CD4-positive, alpha-beta T cell treated with Interleukin-12 subunit alpha and Interleukin-12 subunit beta, for 1 hour (primary cell): ENCODE results near the gene CHRDL1.
"Not testable (repeated sequence)": the region's sequence is repeated elsewhere in the genome, so short reads cannot be mapped to it uniquely, and the experiment has no call there.

ENCODE experiments used
- DNase-seq: peaks from one replicate; pipeline ENCODE4 v3.0.0-alpha.2; 2020

Gene CHRDL1

GRCh38 chrX:110795645-110796406 lies at the start of gene CHRDL1:
Gene CHRDL1 (minus strand): TSS chrX:110795817. CDS start chrX:110792181, 3,636 bp downstream.
- DNase-seq, result no peak

DNA sequence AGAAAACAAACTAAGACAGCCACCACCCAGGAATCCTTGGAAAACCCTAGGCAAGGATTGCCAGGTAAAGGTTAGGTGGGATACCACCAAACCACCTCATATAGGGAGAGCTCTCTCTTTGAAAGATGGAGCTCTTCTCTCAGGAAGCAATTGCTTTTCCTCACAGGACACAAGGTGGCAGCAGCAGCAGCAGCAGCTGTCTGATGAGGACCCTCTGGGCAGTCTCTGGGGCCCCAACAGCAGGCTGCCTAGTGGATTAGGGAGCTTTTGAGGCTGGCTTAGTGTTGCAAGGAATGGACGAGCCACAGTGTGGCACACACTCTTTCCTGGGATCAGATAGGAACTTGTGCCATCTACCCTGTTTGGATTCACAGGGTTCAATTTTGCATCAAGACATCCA lies 41.4 kb upstream of the CHRDL1 start:
- DNase-seq, result no peak

GRCh38 chrX:110836451-110836850 lies 40.8 kb upstream of the CHRDL1 start:
- DNase-seq, result no peak

- no peak for DNase-seq
These were observed 40.4 kb upstream of the CHRDL1 start for GRCh38 chrX:110836001-110836400.

- DNase-seq, result no peak
These were observed 30.4 kb upstream of the CHRDL1 start for GRCh38 chrX:110825972-110826371.

DNA sequence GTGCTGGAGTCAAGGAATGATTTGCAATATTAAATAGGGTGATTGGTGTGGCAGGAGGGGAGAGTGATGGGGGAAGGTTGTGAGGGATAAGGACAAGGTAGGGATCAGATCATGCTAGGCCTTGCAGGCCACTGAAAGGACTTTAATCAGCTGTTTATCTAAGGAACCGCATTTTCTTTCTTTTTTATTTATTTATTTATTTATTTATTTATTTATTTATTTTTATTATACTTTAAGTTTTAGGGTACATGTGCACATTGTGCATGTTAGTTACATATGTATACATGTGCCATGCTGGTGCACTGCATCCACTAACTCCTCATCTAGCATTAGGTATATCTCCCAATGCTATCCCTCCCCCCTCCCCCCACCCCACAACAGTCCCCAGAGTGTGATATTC lies 20.9 kb upstream of the CHRDL1 start:
- DNase-seq, result not testable (repeated sequence)

DNA sequence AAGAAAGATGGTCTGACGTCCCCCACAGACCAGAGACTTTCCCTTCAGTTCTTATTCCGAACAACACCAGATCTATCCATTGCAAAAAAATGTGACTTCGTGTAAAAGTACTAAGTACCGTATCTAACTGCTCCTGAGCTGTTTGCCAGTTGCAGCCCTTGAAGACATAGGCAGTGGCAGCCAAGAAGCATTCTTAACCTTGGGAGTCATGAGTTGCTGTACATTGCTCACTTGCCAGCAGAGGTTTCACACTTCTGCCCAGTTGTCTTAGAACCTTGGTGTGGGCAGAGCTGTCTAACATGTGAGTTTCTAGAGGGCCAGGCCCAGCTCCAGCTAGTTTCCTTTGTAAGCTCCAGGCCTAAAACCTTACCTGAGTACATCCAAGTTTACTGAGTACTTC lies 10.5 kb upstream of the CHRDL1 start:
- no peak for DNase-seq

- DNase-seq, result no peak
These were observed 9.7 kb upstream of the CHRDL1 start for GRCh38 chrX:110805303-110805702.

- no peak for DNase-seq
These were observed 8.8 kb upstream of the CHRDL1 start for GRCh38 chrX:110804446-110804845.

GRCh38 chrX:110803506-110803905 lies 7.9 kb upstream of the CHRDL1 start:
- no peak for DNase-seq

GRCh38 chrX:110796407-110796697 lies 735 bp upstream of the CHRDL1 start:
- DNase-seq, result no peak

- DNase-seq, result no peak
These were observed 1.0 kb downstream of the CHRDL1 start for GRCh38 chrX:110794601-110795000.

- DNase-seq, result no peak
These were observed 4.5 kb downstream of the CHRDL1 start for GRCh38 chrX:110791071-110791470.

GRCh38 chrX:110786486-110786885 lies 9.1 kb downstream of the CHRDL1 start:
- DNase-seq, result no peak

DNA sequence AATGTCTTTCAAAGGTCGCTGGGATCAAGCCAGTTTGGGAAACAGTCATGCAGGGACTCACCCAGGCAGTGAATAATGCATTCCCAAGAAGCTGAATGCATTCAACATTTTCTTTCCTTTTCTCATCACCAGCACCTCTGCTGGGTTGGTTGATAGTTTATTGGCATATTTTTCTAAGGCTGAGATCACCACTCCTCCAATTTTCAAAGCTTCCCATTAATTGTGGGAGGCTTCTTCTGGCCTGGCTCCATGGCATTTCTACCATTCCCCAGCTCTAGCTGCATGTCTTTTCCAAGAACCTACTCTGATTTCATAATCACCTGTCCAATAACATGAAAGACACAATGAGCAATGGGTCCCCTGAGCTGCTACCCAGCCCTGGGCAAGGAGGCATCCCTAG lies 35.8 kb downstream of the CHRDL1 start:
- DNase-seq, result no peak

DNA sequence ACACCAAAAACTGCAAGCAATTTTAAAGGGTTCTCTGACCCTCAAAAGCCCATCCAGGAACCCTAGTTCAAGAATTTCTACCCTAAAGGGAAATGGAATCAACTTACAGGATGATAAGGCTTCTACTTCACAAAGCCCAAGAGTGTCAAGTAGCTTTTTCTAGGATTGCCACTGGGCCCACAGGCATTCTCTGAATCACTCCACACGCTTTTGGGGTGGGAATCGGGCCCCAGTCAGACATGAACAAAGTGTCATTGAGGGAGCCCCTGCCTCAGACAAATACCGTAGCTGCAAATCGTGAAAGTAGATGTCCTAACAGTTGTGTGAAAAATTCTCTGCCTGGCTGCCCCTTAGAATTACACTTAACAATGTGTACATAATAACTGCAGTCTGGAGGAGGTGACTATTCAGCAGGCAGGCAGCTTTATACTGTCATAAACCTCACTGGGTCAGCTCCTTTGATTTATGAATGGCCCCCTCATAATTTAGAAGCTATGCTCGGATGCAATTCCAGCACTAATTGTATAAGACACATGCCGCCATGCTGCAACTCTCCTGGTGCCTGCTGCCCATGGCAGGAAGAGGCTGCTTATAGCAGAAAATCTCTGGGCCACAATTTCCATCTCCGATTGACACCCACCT lies 36.7 kb downstream of the CHRDL1 start:
- DNase-seq, result no peak

- no peak for DNase-seq
These were observed 40.0 kb downstream of the CHRDL1 start for GRCh38 chrX:110755611-110756010.

GRCh38 chrX:110755061-110755460 lies 40.6 kb downstream of the CHRDL1 start:
- no peak for DNase-seq

DNA sequence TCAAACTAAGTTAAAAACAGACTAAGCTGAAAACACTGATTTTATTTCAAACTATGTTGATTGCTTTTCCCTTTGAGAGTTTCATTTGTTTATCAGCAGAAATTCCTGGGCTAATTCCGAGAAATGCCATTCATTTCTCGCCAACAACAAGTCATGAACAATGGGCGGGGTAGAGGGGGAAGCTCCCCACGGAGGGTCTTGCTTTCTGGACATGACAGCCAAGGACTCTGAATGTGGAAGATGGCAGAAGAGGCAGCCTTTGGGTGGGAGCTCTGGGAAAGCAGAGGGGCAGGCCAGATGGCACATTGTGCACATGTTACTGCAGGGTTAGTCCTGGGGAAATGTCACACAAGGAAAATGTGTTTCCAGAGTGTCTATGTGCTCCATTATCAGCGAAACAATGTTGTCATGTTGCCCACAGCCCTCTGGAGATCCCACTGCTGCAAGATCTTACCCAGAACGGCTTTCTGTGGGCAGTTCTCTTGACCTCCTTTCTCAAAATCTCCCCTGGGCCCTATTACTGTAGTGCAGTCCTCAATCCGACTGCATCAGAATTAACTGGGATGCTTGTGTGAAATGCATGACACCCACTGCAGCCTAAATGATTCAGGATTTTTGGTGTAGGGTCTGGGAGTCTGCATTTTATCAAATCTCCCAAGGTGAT lies 45.0 kb downstream of the CHRDL1 start:
- DNase-seq, result no peak

- DNase-seq, result no peak
These were observed 47.3 kb downstream of the CHRDL1 start for GRCh38 chrX:110748256-110748806.

- no peak for DNase-seq
These were observed 49.6 kb downstream of the CHRDL1 start for GRCh38 chrX:110746014-110746413.

GRCh38 chrX:110745288-110745687 lies 50.3 kb downstream of the CHRDL1 start:
- no peak for DNase-seq

DNA sequence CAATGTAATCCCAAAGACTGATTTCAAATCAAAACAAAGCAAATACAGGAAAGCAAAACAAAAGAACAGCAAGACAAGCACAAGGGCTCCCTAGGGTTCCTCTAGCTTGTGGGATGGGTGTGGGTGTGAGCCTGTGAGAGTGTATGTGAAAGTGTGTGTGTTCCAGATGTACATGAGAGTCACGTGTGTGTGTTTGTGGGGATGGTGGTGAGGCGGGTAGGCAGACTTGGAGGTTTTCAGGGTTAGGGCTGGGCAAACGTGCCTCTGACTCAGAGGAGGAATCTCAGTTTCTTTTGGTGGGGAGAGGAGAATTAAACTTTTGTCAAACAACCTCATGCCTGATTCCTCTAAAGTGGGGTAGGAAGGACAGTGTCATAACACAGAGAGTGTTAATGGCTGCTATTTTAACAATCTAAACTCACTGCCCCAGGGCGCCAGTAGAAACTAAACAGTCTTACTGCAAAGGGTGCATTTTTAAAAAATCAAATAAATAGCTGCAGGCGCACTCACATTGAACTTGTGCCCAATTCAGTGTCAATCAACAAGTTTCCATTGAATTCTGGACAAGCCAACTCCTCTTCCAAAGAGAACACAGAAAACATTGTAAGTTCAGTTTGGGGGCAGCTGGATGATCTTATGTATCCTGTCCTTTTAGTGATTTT lies 51.8 kb downstream of the CHRDL1 start:
- no peak for DNase-seq
